ENCODE results near the gene ZNF846.
A peak's percentile ranks its signal among the peaks of the same experiment; 100 is the strongest.
"Not testable (repeated sequence)": the region's sequence is repeated elsewhere in the genome, so short reads cannot be mapped to it uniquely, and the experiment has no call there.

The ZNF846 gene

DNA sequence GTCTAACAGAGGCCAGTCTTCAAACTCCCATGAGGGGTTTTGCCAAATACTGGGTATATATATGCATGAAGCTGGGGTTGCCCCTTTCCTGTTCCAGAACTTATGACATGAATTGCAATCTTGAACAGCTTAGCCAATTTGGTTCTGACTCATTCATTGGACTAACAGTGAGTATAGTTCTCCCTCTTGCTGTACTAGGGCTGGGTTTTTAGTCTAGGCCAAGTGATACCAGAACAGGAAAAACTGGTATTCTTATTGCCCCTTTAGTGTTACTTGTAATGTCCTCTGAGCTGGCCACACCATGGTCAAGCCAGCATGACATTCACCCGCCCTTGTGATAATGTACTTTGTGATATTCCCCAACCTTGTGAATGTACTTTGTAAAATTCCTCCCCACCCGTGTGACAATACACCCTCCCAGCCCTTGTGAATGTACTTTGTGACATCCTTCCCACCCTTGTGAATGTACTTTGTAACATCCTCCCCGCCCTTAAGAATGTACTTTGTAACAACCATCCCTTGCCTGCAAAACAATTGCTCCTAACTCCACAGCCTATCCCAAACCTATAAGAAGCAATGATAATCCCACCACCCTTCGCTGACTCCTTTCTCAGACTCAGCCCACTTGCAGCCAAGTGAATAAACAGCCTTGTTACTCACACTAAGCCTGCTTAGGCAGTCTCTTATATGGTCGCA is 26.9 kb downstream of the ZNF846 start:
- H2AFZ ChIP-seq (ENCODE audit: low read length), result peak overlapping the region; percentile 73
- no peaks in the 10 kb centered on the region for H3F3A ChIP-seq (ENCODE audit: insufficient read depth, low read length)
- H3K4me1 ChIP-seq (ENCODE audit: low read length), result 0 out of 2 replicates have a peak, but pooled peaks cover 10% of the 10 kb centered on the region
- no peaks in the 10 kb centered on the region for H3K36me3 ChIP-seq (replicated peaks; ENCODE audit: insufficient read depth, low read length)
- no peaks in the 10 kb centered on the region for H3K9me3 ChIP-seq (replicated peaks; ENCODE audit: insufficient read depth, low read length)
- H3K79me2 ChIP-seq (ENCODE audit: low read length), result no peaks in the 10 kb centered on the region
- no peaks in the 10 kb centered on the region for H3K27me3 ChIP-seq (replicated peaks; ENCODE audit: insufficient read depth, low read length)
- no peaks in the 10 kb centered on the region for H4K20me1 ChIP-seq (ENCODE audit: insufficient read depth, low read length)
- no peak for DNase-seq
- H3K9ac ChIP-seq (ENCODE audit: low read length), result no peak overlapping the region
- TF ChIP-seq, protein P1, sequence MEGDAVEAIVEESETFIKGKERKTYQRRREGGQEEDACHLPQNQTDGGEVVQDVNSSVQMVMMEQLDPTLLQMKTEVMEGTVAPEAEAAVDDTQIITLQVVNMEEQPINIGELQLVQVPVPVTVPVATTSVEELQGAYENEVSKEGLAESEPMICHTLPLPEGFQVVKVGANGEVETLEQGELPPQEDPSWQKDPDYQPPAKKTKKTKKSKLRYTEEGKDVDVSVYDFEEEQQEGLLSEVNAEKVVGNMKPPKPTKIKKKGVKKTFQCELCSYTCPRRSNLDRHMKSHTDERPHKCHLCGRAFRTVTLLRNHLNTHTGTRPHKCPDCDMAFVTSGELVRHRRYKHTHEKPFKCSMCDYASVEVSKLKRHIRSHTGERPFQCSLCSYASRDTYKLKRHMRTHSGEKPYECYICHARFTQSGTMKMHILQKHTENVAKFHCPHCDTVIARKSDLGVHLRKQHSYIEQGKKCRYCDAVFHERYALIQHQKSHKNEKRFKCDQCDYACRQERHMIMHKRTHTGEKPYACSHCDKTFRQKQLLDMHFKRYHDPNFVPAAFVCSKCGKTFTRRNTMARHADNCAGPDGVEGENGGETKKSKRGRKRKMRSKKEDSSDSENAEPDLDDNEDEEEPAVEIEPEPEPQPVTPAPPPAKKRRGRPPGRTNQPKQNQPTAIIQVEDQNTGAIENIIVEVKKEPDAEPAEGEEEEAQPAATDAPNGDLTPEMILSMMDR (IDR thresholded peaks at IDR 0.05; ENCODE audit: low read length), result no peak
- TF ChIP-seq EZH2 (optimal IDR thresholded peaks at IDR 0.05; ENCODE audit: low read depth, low read length) (no peak), EZH2phosphoT487 (IDR thresholded peaks at IDR 0.05; ENCODE audit: low read length) (no peak)
- H3K27ac ChIP-seq (ENCODE audit: low read length), result no peak overlapping the region
- peak overlapping the region; percentile 61 for H3K4me2 ChIP-seq (ENCODE audit: low read depth, low read length)
- peak overlapping the region; percentile 31; the same call in 1 of the 2 replicates for H3K4me3 ChIP-seq (ENCODE audit: low read length)
- no peaks in the 10 kb centered on the region for H3K9me2 ChIP-seq (replicated peaks; ENCODE audit: insufficient read depth, low read length)

DNA sequence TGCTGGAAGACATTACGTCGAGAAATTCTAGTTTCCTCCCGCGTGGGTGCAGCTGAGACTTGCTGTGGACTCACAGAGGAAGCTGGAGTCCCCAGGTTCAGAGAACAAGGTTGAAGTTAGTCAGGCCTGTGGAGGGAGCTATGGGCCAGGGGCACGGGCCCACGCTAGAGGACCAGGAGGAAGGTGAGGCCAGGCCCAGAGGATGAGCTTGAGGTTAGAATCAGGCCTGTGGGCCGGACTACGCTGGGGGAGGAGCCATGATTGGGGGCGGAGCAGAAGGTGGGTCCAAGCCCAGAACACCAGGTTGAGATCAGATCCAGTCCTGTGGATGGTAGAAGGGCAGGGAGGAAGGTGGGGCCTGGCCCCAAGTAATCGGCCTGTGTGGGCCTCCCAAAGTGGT is 32.6 kb downstream of the ZNF846 start:
- no peaks in the 10 kb centered on the region for H3K9me2 ChIP-seq (replicated peaks; ENCODE audit: insufficient read depth, low read length)
- H2AFZ ChIP-seq (ENCODE audit: low read length), result no peak overlapping the region
- H4K20me1 ChIP-seq (ENCODE audit: insufficient read depth, low read length), result no peaks in the 10 kb centered on the region
- no peak overlapping the region for H3K4me3 ChIP-seq (ENCODE audit: low read length)
- H3F3A ChIP-seq (ENCODE audit: insufficient read depth, low read length), result no peaks in the 10 kb centered on the region
- no peaks in the 10 kb centered on the region for H3K4me1 ChIP-seq (ENCODE audit: low read length)
- TF ChIP-seq, protein P1 (IDR thresholded peaks at IDR 0.05; ENCODE audit: low read length), result no peak
- TF ChIP-seq EZH2 (optimal IDR thresholded peaks at IDR 0.05; ENCODE audit: low read depth, low read length) (no peak), EZH2phosphoT487 (IDR thresholded peaks at IDR 0.05; ENCODE audit: low read length) (no peak)
- DNase-seq, result no peak
- H3K79me2 ChIP-seq (ENCODE audit: low read length), result no peaks in the 10 kb centered on the region
- no peak overlapping the region for H3K9ac ChIP-seq (ENCODE audit: low read length)
- no peaks in the 10 kb centered on the region for H3K36me3 ChIP-seq (replicated peaks; ENCODE audit: insufficient read depth, low read length)
- H3K9me3 ChIP-seq (replicated peaks; ENCODE audit: insufficient read depth, low read length), result no peaks in the 10 kb centered on the region
- H3K4me2 ChIP-seq (ENCODE audit: low read depth, low read length), result no peak overlapping the region
- H3K27ac ChIP-seq (ENCODE audit: low read length), result no peak overlapping the region
- peaks cover 16% of the 10 kb centered on the region for H3K27me3 ChIP-seq (replicated peaks; ENCODE audit: insufficient read depth, low read length)

DNA sequence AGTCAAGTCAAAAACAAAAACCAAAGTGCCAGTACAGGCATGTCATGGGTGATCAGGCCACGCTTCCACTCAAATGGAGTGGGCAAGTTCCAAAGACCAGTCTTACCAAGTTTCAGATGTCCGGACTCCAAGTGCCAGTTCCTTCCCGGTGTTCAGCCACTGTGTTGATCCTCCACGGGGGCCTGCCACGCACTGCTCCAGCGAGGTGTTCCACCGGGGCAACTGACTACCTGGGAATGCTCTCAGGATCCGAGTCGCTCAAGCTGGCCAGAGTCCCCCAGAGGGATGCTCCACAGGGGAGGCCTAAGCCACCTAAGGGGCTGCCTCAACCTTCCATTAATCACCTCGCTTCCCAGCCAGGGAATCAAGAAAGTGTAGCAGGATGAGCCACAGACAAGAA is 38.5 kb downstream of the ZNF846 start:
- H4K20me1 ChIP-seq (ENCODE audit: insufficient read depth, low read length); H2AFZ ChIP-seq (ENCODE audit: low read length); DNase-seq; H3K9me2 ChIP-seq (replicated peaks; ENCODE audit: insufficient read depth, low read length); H3K9ac ChIP-seq (ENCODE audit: low read length); H3K4me3 ChIP-seq (ENCODE audit: low read length); H3K4me1 ChIP-seq (ENCODE audit: low read length); H3K9me3 ChIP-seq (replicated peaks; ENCODE audit: insufficient read depth, low read length); H3K27me3 ChIP-seq (replicated peaks; ENCODE audit: insufficient read depth, low read length); H3K36me3 ChIP-seq (replicated peaks; ENCODE audit: insufficient read depth, low read length); H3K27ac ChIP-seq (ENCODE audit: low read length); H3K79me2 ChIP-seq (ENCODE audit: low read length); H3K4me2 ChIP-seq (ENCODE audit: low read depth, low read length); H3F3A ChIP-seq (ENCODE audit: insufficient read depth, low read length): not testable (repeated sequence)

DNA sequence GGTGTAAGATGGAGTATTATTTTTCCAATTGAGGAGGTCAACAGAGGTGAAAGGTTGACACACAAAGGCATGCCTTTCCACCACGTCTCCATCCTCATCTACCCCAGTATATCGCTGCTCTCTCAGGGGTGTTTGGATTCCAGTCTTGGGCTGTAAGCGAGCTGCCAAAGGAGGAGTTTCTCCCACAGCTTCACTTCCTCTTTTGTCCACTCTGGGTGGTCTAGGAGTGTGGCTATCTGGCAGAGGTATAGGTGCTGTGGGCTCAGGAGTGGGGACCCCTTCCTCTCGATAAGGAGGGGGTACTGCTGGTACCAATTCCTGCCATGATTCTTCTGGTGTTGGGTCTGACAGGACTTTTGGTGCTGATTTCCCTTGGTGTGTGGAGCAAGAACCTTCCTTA is 39.4 kb downstream of the ZNF846 start:
- Histone ChIP-seq H3K9me3 (replicated peaks; ENCODE audit: insufficient read depth, low read length) (no peaks in the 10 kb centered on the region), H3K4me2 (ENCODE audit: low read depth, low read length) (no peak overlapping the region), H2AFZ (ENCODE audit: low read length) (no peak overlapping the region)

More for the DNA sequence above, 39.4 kb downstream of the ZNF846 start:
- H3K4me1 ChIP-seq (ENCODE audit: low read length), result no peaks in the 10 kb centered on the region
- H3K27me3 ChIP-seq (replicated peaks; ENCODE audit: insufficient read depth, low read length), result no peaks in the 10 kb centered on the region; the same call in none of the 2 replicates
- H3K9me2 ChIP-seq (replicated peaks; ENCODE audit: insufficient read depth, low read length), result no peaks in the 10 kb centered on the region
- H3K4me3 ChIP-seq (ENCODE audit: low read length), result no peak overlapping the region
- H3K36me3 ChIP-seq (replicated peaks; ENCODE audit: insufficient read depth, low read length), result no peaks in the 10 kb centered on the region
- no peak for DNase-seq
- H3K27ac ChIP-seq (ENCODE audit: low read length), result no peak overlapping the region
- H4K20me1 ChIP-seq (ENCODE audit: insufficient read depth, low read length), result no peaks in the 10 kb centered on the region
- H3K9ac ChIP-seq (ENCODE audit: low read length), result no peak overlapping the region
- TF ChIP-seq, protein P1 (IDR thresholded peaks at IDR 0.05; ENCODE audit: low read length), result no peak
- TF ChIP-seq EZH2 (optimal IDR thresholded peaks at IDR 0.05; ENCODE audit: low read depth, low read length) (no peak), EZH2phosphoT487 (IDR thresholded peaks at IDR 0.05; ENCODE audit: low read length) (no peak)
- H3F3A ChIP-seq (ENCODE audit: insufficient read depth, low read length), result no peaks in the 10 kb centered on the region
- no peaks in the 10 kb centered on the region for H3K79me2 ChIP-seq (ENCODE audit: low read length)

Data from MM.1S (cell line).